ENCODE data around the gene SCAI. TPM values are rescaled to one million over a fixed set of nuclear protein-coding genes. Genes with fewer than 3 reads are reported as not detected.
"Not testable (repeated sequence)": the region's sequence is repeated elsewhere in the genome, so short reads cannot be mapped to it uniquely, and the experiment has no call there.

The SCAI gene
- total RNA-seq, 2 experiments from 2014 or later, result 21.5 to 25.0 TPM

DNA sequence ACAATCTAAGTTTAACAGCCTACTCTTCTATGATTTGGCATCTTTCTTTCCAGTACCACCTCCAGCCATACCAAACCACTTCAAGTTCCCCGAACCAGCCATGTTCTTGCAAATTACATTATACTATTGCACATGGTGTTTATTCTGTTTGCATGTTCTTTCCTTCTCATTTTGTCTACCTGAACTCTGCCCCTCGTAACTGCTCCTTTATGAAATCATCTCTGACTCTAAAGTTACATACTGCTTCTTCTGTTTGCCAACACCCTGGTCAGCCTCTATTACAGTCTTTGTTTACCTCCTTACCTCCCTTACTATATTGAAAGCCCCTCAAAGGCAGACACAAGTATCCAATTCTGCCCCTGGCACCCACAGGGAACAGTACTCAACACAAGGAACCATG lies 40.2 kb upstream of the SCAI start:
- no TSS peak for BruUV-seq (replicated peaks)
- H3K27ac ChIP-seq (ENCODE audit: low read depth, low read length, poor library complexity, severe bottlenecking), result no peak overlapping the region
- H3K9me2 ChIP-seq (ENCODE audit: insufficient read depth, low read length), result no peaks in the 10 kb centered on the region
- TF ChIP-seq, protein P1, sequence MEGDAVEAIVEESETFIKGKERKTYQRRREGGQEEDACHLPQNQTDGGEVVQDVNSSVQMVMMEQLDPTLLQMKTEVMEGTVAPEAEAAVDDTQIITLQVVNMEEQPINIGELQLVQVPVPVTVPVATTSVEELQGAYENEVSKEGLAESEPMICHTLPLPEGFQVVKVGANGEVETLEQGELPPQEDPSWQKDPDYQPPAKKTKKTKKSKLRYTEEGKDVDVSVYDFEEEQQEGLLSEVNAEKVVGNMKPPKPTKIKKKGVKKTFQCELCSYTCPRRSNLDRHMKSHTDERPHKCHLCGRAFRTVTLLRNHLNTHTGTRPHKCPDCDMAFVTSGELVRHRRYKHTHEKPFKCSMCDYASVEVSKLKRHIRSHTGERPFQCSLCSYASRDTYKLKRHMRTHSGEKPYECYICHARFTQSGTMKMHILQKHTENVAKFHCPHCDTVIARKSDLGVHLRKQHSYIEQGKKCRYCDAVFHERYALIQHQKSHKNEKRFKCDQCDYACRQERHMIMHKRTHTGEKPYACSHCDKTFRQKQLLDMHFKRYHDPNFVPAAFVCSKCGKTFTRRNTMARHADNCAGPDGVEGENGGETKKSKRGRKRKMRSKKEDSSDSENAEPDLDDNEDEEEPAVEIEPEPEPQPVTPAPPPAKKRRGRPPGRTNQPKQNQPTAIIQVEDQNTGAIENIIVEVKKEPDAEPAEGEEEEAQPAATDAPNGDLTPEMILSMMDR (conservative IDR thresholded peaks at IDR 0.05; ENCODE audit: low read length), result no peak
- no peak for TF ChIP-seq EZH2phosphoT487 (IDR thresholded peaks at IDR 0.05; ENCODE audit: borderline replicate concordance, low read depth, low read length)
- intact Hi-C loops (cut with micrococcal nuclease; ENCODE audit: unreplicated experiment), result no loop called here
- H3K79me2 ChIP-seq (ENCODE audit: insufficient read depth, low read depth, low read length), result peaks cover 99% of the 10 kb centered on the region
- peaks cover 5% of the 10 kb centered on the region; the same call in 1 of the 2 replicates for H4K20me1 ChIP-seq (ENCODE audit: insufficient read depth, low read length)
- peaks cover 16% of the 10 kb centered on the region for H3K4me1 ChIP-seq (ENCODE audit: insufficient read depth, low read length, poor library complexity, severe bottlenecking)
- DNase-seq (ENCODE audit: low spot score), result no peak
- no peak overlapping the region for H3K4me2 ChIP-seq (ENCODE audit: low read length)
- peaks cover 9% of the 10 kb centered on the region; the same call in 1 of the 2 replicates for H3K9me3 ChIP-seq (ENCODE audit: low read length)
- H3K36me3 ChIP-seq (ENCODE audit: insufficient read depth, low read length), result peaks cover 36% of the 10 kb centered on the region
- H3K4me3 ChIP-seq (ENCODE audit: low read depth, low read length, poor library complexity, severe bottlenecking), result no peak overlapping the region
- ChIA-PET CTCF (ENCODE audit: unreplicated experiment) (no interaction called here), POLR2A (no interaction called here)
- no peak overlapping the region for H2AFZ ChIP-seq (ENCODE audit: low read length)

DNA sequence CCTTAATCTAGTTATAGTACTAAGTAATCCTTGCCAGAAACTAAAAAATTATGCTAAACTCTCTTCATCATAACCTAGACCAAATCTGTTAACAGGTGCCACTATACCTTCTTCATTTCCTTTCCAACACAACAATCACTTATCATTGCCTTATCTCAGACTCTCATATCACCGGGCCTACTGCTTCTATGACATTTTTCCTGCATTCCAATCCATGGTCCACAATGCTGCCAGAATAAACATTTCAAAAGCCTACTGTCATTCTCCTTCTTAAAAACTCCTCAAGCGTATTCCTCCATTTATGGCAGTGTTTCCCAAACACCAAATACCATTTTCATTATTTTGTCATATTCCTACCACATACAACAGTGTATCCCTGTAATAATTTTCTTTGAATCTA lies 39.7 kb upstream of the SCAI start:
- Histone ChIP-seq H3K9me2 (ENCODE audit: insufficient read depth, low read length) (no peaks in the 10 kb centered on the region), H3K4me2 (ENCODE audit: low read length) (no peak overlapping the region), H3K9me3 (ENCODE audit: low read length) (peaks cover 9% of the 10 kb centered on the region; the same call in 1 of the 2 replicates), H3K36me3 (ENCODE audit: insufficient read depth, low read length) (peaks cover 41% of the 10 kb centered on the region), H3K4me1 (ENCODE audit: insufficient read depth, low read length, poor library complexity, severe bottlenecking) (peaks cover 12% of the 10 kb centered on the region), H3K79me2 (ENCODE audit: insufficient read depth, low read depth, low read length) (peaks cover 99% of the 10 kb centered on the region), H4K20me1 (ENCODE audit: insufficient read depth, low read length) (peaks cover 5% of the 10 kb centered on the region; the same call in 1 of the 2 replicates), H3K27ac (ENCODE audit: low read depth, low read length, poor library complexity, severe bottlenecking) (no peak overlapping the region), H2AFZ (ENCODE audit: low read length) (no peak overlapping the region), H3K4me3 (ENCODE audit: low read depth, low read length, poor library complexity, severe bottlenecking) (no peak overlapping the region)
- CTCF ChIA-PET (ENCODE audit: unreplicated experiment), result no interaction called here
- no peak for TF ChIP-seq EZH2phosphoT487 (IDR thresholded peaks at IDR 0.05; ENCODE audit: borderline replicate concordance, low read depth, low read length)
- TF ChIP-seq, protein P1 (conservative IDR thresholded peaks at IDR 0.05; ENCODE audit: low read length), result no peak
- no peak for DNase-seq (ENCODE audit: low spot score)
- BruUV-seq (replicated peaks), result TSS peak; percentile 8
- POLR2A ChIA-PET, result interaction anchor here (1.3 kb wide), 1 partner anchor 15 kb away, joined by 4 read pairs; no protein-coding TSS in a partner anchor
- intact Hi-C loops (cut with micrococcal nuclease; ENCODE audit: unreplicated experiment), result no loop called here

DNA sequence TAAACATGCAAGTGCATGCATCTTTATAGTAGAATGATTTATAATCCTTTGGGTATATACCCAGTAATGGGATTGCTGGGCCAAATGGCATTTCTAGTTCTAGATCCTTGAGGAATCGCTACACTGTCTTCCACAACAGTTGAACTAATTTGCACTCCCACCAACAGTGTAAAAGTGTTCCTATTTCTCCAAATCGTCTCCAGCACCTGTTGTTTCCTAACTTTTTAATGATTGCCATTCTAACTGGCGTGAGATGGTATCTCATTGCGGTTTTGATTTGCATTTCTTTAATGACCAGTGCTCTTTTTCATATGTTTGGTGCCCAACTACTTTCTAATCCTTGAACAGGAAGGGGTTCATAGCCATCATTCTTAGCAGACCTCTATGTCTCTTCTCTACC lies 38.4 kb upstream of the SCAI start:
- H2AFZ ChIP-seq (ENCODE audit: low read length); H3K4me1 ChIP-seq (ENCODE audit: insufficient read depth, low read length, poor library complexity, severe bottlenecking); DNase-seq (ENCODE audit: low spot score); BruUV-seq (replicated peaks); H3K27ac ChIP-seq (ENCODE audit: low read depth, low read length, poor library complexity, severe bottlenecking); H3K9me3 ChIP-seq (ENCODE audit: low read length); intact Hi-C loops (cut with micrococcal nuclease; ENCODE audit: unreplicated experiment); H3K4me2 ChIP-seq (ENCODE audit: low read length); CTCF ChIA-PET (ENCODE audit: unreplicated experiment); H3K9me2 ChIP-seq (ENCODE audit: insufficient read depth, low read length); H3K4me3 ChIP-seq (ENCODE audit: low read depth, low read length, poor library complexity, severe bottlenecking); H4K20me1 ChIP-seq (ENCODE audit: insufficient read depth, low read length): not testable (repeated sequence)
- H3K36me3 ChIP-seq (ENCODE audit: insufficient read depth, low read length), result peaks cover 45% of the 10 kb centered on the region
- peaks cover 97% of the 10 kb centered on the region for H3K79me2 ChIP-seq (ENCODE audit: insufficient read depth, low read depth, low read length)
- POLR2A ChIA-PET, result interaction anchor here (1.3 kb wide), 1 partner anchor 13 kb away, joined by 4 read pairs; no protein-coding TSS in a partner anchor

Data from OCI-LY7 (cell line).